EH (cell line): ENCODE data around the gene TRIM33.
A peak's percentile ranks its signal among the peaks of the same experiment; 100 is the strongest.
"Not testable (repeated sequence)": the region's sequence is repeated elsewhere in the genome, so short reads cannot be mapped to it uniquely, and the experiment has no call there.

Source experiments
- DNase-seq: peaks from one replicate; pipeline ENCODE4 v3.0.0-alpha.2; 2015; ENCODE audit warnings: low read depth

Gene TRIM33

GRCh38 chr1:114510274-114511031 lies 550 bp downstream of the TRIM33 start:
- DNase-seq, result peak; percentile 68

GRCh38 chr1:114509596-114510273 lies 1.3 kb downstream of the TRIM33 start:
- no peak for DNase-seq

- DNase-seq, result no peak
These were observed 2.6 kb downstream of the TRIM33 start for GRCh38 chr1:114508386-114508898.

- DNase-seq, result no peak
These were observed 3.5 kb downstream of the TRIM33 start for GRCh38 chr1:114507513-114507912.

- DNase-seq, result no peak
These were observed 5.8 kb downstream of the TRIM33 start for GRCh38 chr1:114505148-114505561.

GRCh38 chr1:114503916-114504422 lies 7.0 kb downstream of the TRIM33 start:
- no peak for DNase-seq

- no peak for DNase-seq
These were observed 8.9 kb downstream of the TRIM33 start for GRCh38 chr1:114502080-114502479.

GRCh38 chr1:114499478-114499877 lies 11.5 kb downstream of the TRIM33 start:
- no peak for DNase-seq

- no peak for DNase-seq
These were observed 14.9 kb downstream of the TRIM33 start for GRCh38 chr1:114496089-114496488.

- DNase-seq, result no peak
These were observed 15.5 kb downstream of the TRIM33 start for GRCh38 chr1:114495486-114495885.

GRCh38 chr1:114492978-114493377 lies 18.0 kb downstream of the TRIM33 start:
- no peak for DNase-seq

- peak; percentile 22 for DNase-seq
These were observed 20.7 kb downstream of the TRIM33 start for GRCh38 chr1:114490274-114490693.

GRCh38 chr1:114488739-114489138 lies 22.3 kb downstream of the TRIM33 start:
- DNase-seq, result no peak

- no peak for DNase-seq
These were observed 25.7 kb downstream of the TRIM33 start for GRCh38 chr1:114485286-114485685.

GRCh38 chr1:114482585-114482984 lies 28.4 kb downstream of the TRIM33 start:
- DNase-seq, result no peak

- DNase-seq, result not testable (repeated sequence)
These were observed 31.4 kb downstream of the TRIM33 start for GRCh38 chr1:114479636-114480035.

GRCh38 chr1:114479134-114479533 lies 31.9 kb downstream of the TRIM33 start:
- DNase-seq, result no peak

- no peak for DNase-seq
These were observed 37.2 kb downstream of the TRIM33 start for GRCh38 chr1:114473796-114474195.

- no peak for DNase-seq
These were observed 38.6 kb downstream of the TRIM33 start for GRCh38 chr1:114472408-114472807.

GRCh38 chr1:114470681-114471080 lies 40.3 kb downstream of the TRIM33 start:
- no peak for DNase-seq

GRCh38 chr1:114468710-114469468 lies 42.1 kb downstream of the TRIM33 start:
- DNase-seq, result no peak

GRCh38 chr1:114468047-114468446 lies 43.0 kb downstream of the TRIM33 start:
- no peak for DNase-seq
